HG02763 (cell line): ENCODE measurements around the gene KLHL22.
"Not testable (repeated sequence)": the region's sequence is repeated elsewhere in the genome, so short reads cannot be mapped to it uniquely, and the experiment has no call there.

ENCODE experiments used
- ATAC-seq: cut with Tn5 transposase; IDR thresholded peaks from one replicate; pipeline ENCODE4 v1.9.1; 2021; ENCODE audit warnings: mild to moderate bottlenecking, moderate library complexity; ENCODE audit not compliant: unreplicated experiment

Gene KLHL22

GRCh38 chr22:20451129-20451778 lies 44.3 kb downstream of the KLHL22 start:
- not testable (repeated sequence) for ATAC-seq

- ATAC-seq: no peak
Observed at GRCh38 chr22:20450551-20450906, 45.1 kb downstream of the KLHL22 start.

- no peak for ATAC-seq
Observed at GRCh38 chr22:20449819-20450550, 45.6 kb downstream of the KLHL22 start.

- ATAC-seq: no peak
Observed at GRCh38 chr22:20448630-20449029, 47.0 kb downstream of the KLHL22 start.

- ATAC-seq: no peak
Observed at GRCh38 chr22:20446383-20446970, 49.1 kb downstream of the KLHL22 start.

- no peak for ATAC-seq
Observed at GRCh38 chr22:20444325-20444724, 51.3 kb downstream of the KLHL22 start.

- no peak for ATAC-seq
Observed at GRCh38 chr22:20442485-20443284, 52.9 kb downstream of the KLHL22 start.

- no peak for ATAC-seq
Observed at GRCh38 chr22:20441631-20442484, 53.7 kb downstream of the KLHL22 start.

GRCh38 chr22:20440637-20441591 lies 54.7 kb downstream of the KLHL22 start:
- ATAC-seq: no peak

GRCh38 chr22:20439928-20440575 lies 55.5 kb downstream of the KLHL22 start:
- ATAC-seq: no peak

GRCh38 chr22:20439556-20439927 lies 56.1 kb downstream of the KLHL22 start:
- no peak for ATAC-seq

GRCh38 chr22:20438678-20439492 lies 56.7 kb downstream of the KLHL22 start:
- no peak for ATAC-seq

GRCh38 chr22:20438427-20438677 lies 57.2 kb downstream of the KLHL22 start:
- ATAC-seq: no peak

- no peak for ATAC-seq
Observed at GRCh38 chr22:20437613-20438426, 57.8 kb downstream of the KLHL22 start, which contains the start of gene SCARF2. TSS of gene SCARF2 (minus strand) at chr22:20437825. CDS start at chr22:20437754, 71 bp downstream.

GRCh38 chr22:20436768-20437612 lies 58.6 kb downstream of the KLHL22 start:
- no peak for ATAC-seq

- ATAC-seq: no peak
Observed at GRCh38 chr22:20436307-20436767, 59.3 kb downstream of the KLHL22 start.
